Suprapubic skin (tissue), 4 donors: ENCODE results near the gene MLXIP.

ENCODE experiments used
- CTCF ChIP-seq, 2 donors: fragments of 200-600 bp in 1 of 2; fragments of 450-650 bp in 1 of 2; sonication (generic) in 1 of 2; IDR thresholded peaks; one replicate each; pipeline ENCODE4 v1.5.1; 2016 to 2019; ENCODE audit warnings: antibody characterized with exemption in 2 of 2, mild to moderate bottlenecking in 1 of 2, moderate library complexity in 1 of 2
- EP300 ChIP-seq: sonication (generic); formaldehyde crosslinking; IDR thresholded peaks from one replicate; pipeline ENCODE4 v1.6.1; 2017; ENCODE audit warnings: antibody characterized with exemption
- POLR2A ChIP-seq, 2 donors: fragments of 450-650 bp; IDR thresholded peaks; one replicate each; pipeline ENCODE4 v1.6.1; 2017; ENCODE audit warnings: antibody characterized with exemption in 2 of 2, mild to moderate bottlenecking in 2 of 2, moderate library complexity in 2 of 2
- POLR2AphosphoS5 ChIP-seq, 3 donors: sonication (generic); formaldehyde crosslinking; IDR thresholded peaks; one replicate each; pipeline ENCODE4 v1.6.1; 2017; ENCODE audit warnings: antibody characterized with exemption in 3 of 3

GRCh38 chr12:122035292-122035691 lies 43.3 kb upstream of the MLXIP start:
- no peak for TF ChIP-seq CTCF (IDR thresholded peaks at IDR 0.05)
- no peak for TF ChIP-seq POLR2A (IDR thresholded peaks at IDR 0.05)
- peak in 1 of 3 donors; percentile 17 for TF ChIP-seq POLR2AphosphoS5 (IDR thresholded peaks at IDR 0.05)
- no peak for TF ChIP-seq EP300
